KMS-11 (cell line): ENCODE results near the gene MIXL1.
"Not testable (repeated sequence)": the region's sequence is repeated elsewhere in the genome, so short reads cannot be mapped to it uniquely, and the experiment has no call there.

ENCODE experiments used
- H2AFZ ChIP-seq: fragments of 200-600 bp; sonication (generic); 2 replicates; pipeline ENCODE4 v1.6.1; 2016; ENCODE audit warnings: antibody characterized with exemption, mixed run types, low read depth
- H3K27ac ChIP-seq: fragments of 200-600 bp; sonication (generic); 2 replicates; pipeline ENCODE4 v1.6.1; 2016; ENCODE audit warnings: mild to moderate bottlenecking, mixed run types
- H3K27me3 ChIP-seq: fragments of 200-600 bp; sonication (generic); 2 replicates; pipeline ENCODE4 v1.6.1; 2017; ENCODE audit warnings: mild to moderate bottlenecking, low read depth, mixed run types, moderate library complexity; ENCODE audit not compliant: insufficient read depth
- H3K36me3 ChIP-seq: fragments of 200-600 bp; sonication (generic); 2 replicates; pipeline ENCODE4 v1.6.1; 2017; ENCODE audit warnings: mild to moderate bottlenecking, mixed run types; ENCODE audit not compliant: insufficient read depth
- H3K4me1 ChIP-seq: fragments of 200-600 bp; sonication (generic); 2 replicates; pipeline ENCODE4 v1.6.1; 2016; ENCODE audit warnings: mild to moderate bottlenecking, low read depth, mixed run types; ENCODE audit not compliant: poor library complexity, severe bottlenecking
- H3K4me2 ChIP-seq: fragments of 200-600 bp; sonication (generic); 2 replicates; pipeline ENCODE4 v1.7.0; 2016; ENCODE audit warnings: mild to moderate bottlenecking, mixed run types
- H3K4me3 ChIP-seq: fragments of 200-600 bp; sonication (generic); IDR thresholded peaks from 2 replicates; pipeline ENCODE4 v1.6.1; 2017; ENCODE audit warnings: low read depth, low read length, mixed read lengths; ENCODE audit not compliant: insufficient read depth
- H3K79me2 ChIP-seq: fragments of 200-600 bp; sonication (generic); 2 replicates; pipeline ENCODE4 v1.6.1; 2016; ENCODE audit warnings: low read depth, mixed run types; ENCODE audit not compliant: insufficient read depth
- H3K9ac ChIP-seq: fragments of 200-600 bp; sonication (generic); 2 replicates; pipeline ENCODE4 v1.6.1; 2016; ENCODE audit warnings: mild to moderate bottlenecking, mixed run types
- H4K20me1 ChIP-seq: fragments of 200-600 bp; sonication (generic); 2 replicates; pipeline ENCODE4 v1.6.1; 2016; ENCODE audit warnings: mild to moderate bottlenecking, mixed run types; ENCODE audit not compliant: insufficient read depth
- CTCF ChIP-seq: fragments of 200-600 bp; sonication (generic); conservative IDR thresholded peaks from 2 replicates; pipeline ENCODE4 v1.6.1; 2017; ENCODE audit warnings: low read depth, mild to moderate bottlenecking, antibody characterized with exemption, low read length, moderate library complexity, mixed read lengths

The MIXL1 gene

GRCh38 chr1:226199971-226200370 is 23.5 kb upstream of the MIXL1 start:
- H3K36me3 ChIP-seq = no peaks in the 10 kb centered on the region
- no peak overlapping the region for H3K9ac ChIP-seq
- H3K4me1 ChIP-seq = peaks cover 12% of the 10 kb centered on the region
- no peaks in the 10 kb centered on the region for H3K27me3 ChIP-seq
- no peak overlapping the region for H3K4me2 ChIP-seq
- no peak overlapping the region for H2AFZ ChIP-seq
- H4K20me1 ChIP-seq = no peaks in the 10 kb centered on the region
- H3K27ac ChIP-seq = no peak overlapping the region
- no peak overlapping the region for H3K4me3 ChIP-seq
- no peak for TF ChIP-seq CTCF
- no peaks in the 10 kb centered on the region for H3K79me2 ChIP-seq

- no peaks in the 10 kb centered on the region for H3K27me3 ChIP-seq
- TF ChIP-seq CTCF = 0 out of 2 replicates have a peak, but pooled peaks have one; percentile 20
- no peaks in the 10 kb centered on the region for H4K20me1 ChIP-seq
- no peaks in the 10 kb centered on the region for H3K36me3 ChIP-seq
- H3K4me1 ChIP-seq = peaks cover 9% of the 10 kb centered on the region
- no peaks in the 10 kb centered on the region for H3K79me2 ChIP-seq
- no peak overlapping the region for H2AFZ ChIP-seq
- H3K4me3 ChIP-seq = no peak overlapping the region
- no peak overlapping the region for H3K4me2 ChIP-seq
- no peak overlapping the region for H3K27ac ChIP-seq
- H3K9ac ChIP-seq = no peak overlapping the region
Observed at GRCh38 chr1:226201029-226201593, 22.4 kb upstream of the MIXL1 start.

- no peaks in the 10 kb centered on the region for H3K79me2 ChIP-seq
- no peak overlapping the region for H3K4me3 ChIP-seq
- TF ChIP-seq CTCF = no peak
- H3K36me3 ChIP-seq = no peaks in the 10 kb centered on the region
- H3K27ac ChIP-seq = no peak overlapping the region
- H3K4me1 ChIP-seq = peaks cover 1% of the 10 kb centered on the region
- no peaks in the 10 kb centered on the region for H4K20me1 ChIP-seq
- no peaks in the 10 kb centered on the region for H3K27me3 ChIP-seq
- no peak overlapping the region for H2AFZ ChIP-seq
- no peak overlapping the region for H3K9ac ChIP-seq
- no peak overlapping the region for H3K4me2 ChIP-seq
Observed at GRCh38 chr1:226202246-226202645, 21.2 kb upstream of the MIXL1 start.

- H2AFZ ChIP-seq, H3K4me2 ChIP-seq, H3K4me1 ChIP-seq, H3K9ac ChIP-seq, H3K4me3 ChIP-seq, H4K20me1 ChIP-seq, H3K27ac ChIP-seq, H3K36me3 ChIP-seq, H3K27me3 ChIP-seq, H3K79me2 ChIP-seq: not testable (repeated sequence)
Observed at GRCh38 chr1:226202666-226203065, 20.8 kb upstream of the MIXL1 start.

GRCh38 chr1:226203240-226203639 is 20.2 kb upstream of the MIXL1 start:
- no peak overlapping the region for H3K4me3 ChIP-seq
- H3K79me2 ChIP-seq = no peaks in the 10 kb centered on the region
- H3K4me1 ChIP-seq = no peaks in the 10 kb centered on the region
- no peak overlapping the region for H3K9ac ChIP-seq
- H3K27me3 ChIP-seq = no peaks in the 10 kb centered on the region
- TF ChIP-seq CTCF = no peak
- H4K20me1 ChIP-seq = no peaks in the 10 kb centered on the region
- no peak overlapping the region for H3K27ac ChIP-seq
- H2AFZ ChIP-seq = no peak overlapping the region
- H3K36me3 ChIP-seq = no peaks in the 10 kb centered on the region
- no peak overlapping the region for H3K4me2 ChIP-seq
